ENCODE measurements around the gene UVRAG. TPM values are rescaled to one million over a fixed set of nuclear protein-coding genes. Genes with fewer than 3 reads are reported as not detected.

Gene UVRAG
- total RNA-seq, 1 experiment from 2014 or later, result 31.3 TPM

GRCh38 chr11:76069001-76069400 is 254.0 kb downstream of the UVRAG start:
- no TSS peak for BruUV-seq (replicated peaks)
- no peaks in the 10 kb centered on the region for H3K9me3 ChIP-seq
- no peaks in the 10 kb centered on the region for H3K4me1 ChIP-seq
- H3K27ac Mint-ChIP-seq (ENCODE audit: unreplicated experiment), result no peak overlapping the region
- H3K36me3 Mint-ChIP-seq (ENCODE audit: insufficient read depth, unreplicated experiment), result peaks cover 10% of the 10 kb centered on the region
- H3K27me3 ChIP-seq (replicated peaks; ENCODE audit: control insufficient read depth, insufficient read depth, low read length), result no peaks in the 10 kb centered on the region
- H3K4me3 Mint-ChIP-seq (ENCODE audit: unreplicated experiment), result no peak overlapping the region
- no peaks in the 10 kb centered on the region for H3K9me3 Mint-ChIP-seq (ENCODE audit: unreplicated experiment)
- TF ChIP-seq CTCF (IDR thresholded peaks at IDR 0.05; ENCODE audit: insufficient read depth in 1 of 2, low read depth in 1 of 2, low read length in 1 of 2, severe bottlenecking in 1 of 2, unreplicated experiment in 1 of 2), result no peak
- no peak overlapping the region for H3K4me3 ChIP-seq (ENCODE audit: low read depth, low read length)
- ChIA-PET POLR2A (no interaction called here), CTCF (no interaction called here)
- H3K4me1 Mint-ChIP-seq (ENCODE audit: low read depth, unreplicated experiment), result no peaks in the 10 kb centered on the region
- intact Hi-C loops (cut with micrococcal nuclease; ENCODE audit: unreplicated experiment), result no loop called here
- H3K36me3 ChIP-seq (ENCODE audit: control insufficient read depth, insufficient read depth, low read length), result peaks cover 1% of the 10 kb centered on the region; the same call in 1 of the 2 replicates
- no peak for DNase-seq
- H3K27me3 Mint-ChIP-seq (ENCODE audit: insufficient read depth, unreplicated experiment), result no peaks in the 10 kb centered on the region

- CTCF ChIA-PET, result no interaction called here
Measured at GRCh38 chr11:76071090-76071489, 256.1 kb downstream of the UVRAG start.

GRCh38 chr11:76073724-76074123 is 258.7 kb downstream of the UVRAG start:
- Histone ChIP-seq H3K4me1 (peaks cover 14% of the 10 kb centered on the region), H3K27me3 (replicated peaks; ENCODE audit: control insufficient read depth, insufficient read depth, low read length) (no peaks in the 10 kb centered on the region), H3K4me3 (ENCODE audit: low read depth, low read length) (no peak overlapping the region), H3K9me3 (no peaks in the 10 kb centered on the region), H3K36me3 (ENCODE audit: control insufficient read depth, insufficient read depth, low read length) (no peaks in the 10 kb centered on the region)
- intact Hi-C loops (cut with micrococcal nuclease; ENCODE audit: unreplicated experiment), result loop anchor here (5.0 kb wide), 1 partner anchor 39 kb away; no protein-coding TSS in a partner anchor
- Mint-ChIP-seq H3K36me3 (ENCODE audit: insufficient read depth, unreplicated experiment) (no peaks in the 10 kb centered on the region), H3K4me1 (ENCODE audit: low read depth, unreplicated experiment) (peaks cover 11% of the 10 kb centered on the region), H3K27ac (ENCODE audit: unreplicated experiment) (no peak overlapping the region), H3K4me3 (ENCODE audit: unreplicated experiment) (no peak overlapping the region), H3K9me3 (ENCODE audit: unreplicated experiment) (no peaks in the 10 kb centered on the region), H3K27me3 (ENCODE audit: insufficient read depth, unreplicated experiment) (no peaks in the 10 kb centered on the region)
- no peak for DNase-seq
- ChIA-PET CTCF (interaction anchor here (1.8 kb wide), 1 partner anchor 134 kb away, joined by 5 read pairs; no protein-coding TSS in a partner anchor), POLR2A (no interaction called here)
- no peak for TF ChIP-seq CTCF (IDR thresholded peaks at IDR 0.05; ENCODE audit: insufficient read depth in 1 of 2, low read depth in 1 of 2, low read length in 1 of 2, severe bottlenecking in 1 of 2, unreplicated experiment in 1 of 2)
- BruUV-seq (replicated peaks), result no TSS peak

More at GRCh38 chr11:76071090-76071489, 256.1 kb downstream of the UVRAG start:
- intact Hi-C loops (cut with micrococcal nuclease; ENCODE audit: unreplicated experiment), result loop anchor here (5.0 kb wide), 1 partner anchor 41 kb away; no protein-coding TSS in a partner anchor
- Mint-ChIP-seq H3K27ac (ENCODE audit: unreplicated experiment) (no peak overlapping the region), H3K9me3 (ENCODE audit: unreplicated experiment) (no peaks in the 10 kb centered on the region), H3K4me3 (ENCODE audit: unreplicated experiment) (no peak overlapping the region), H3K36me3 (ENCODE audit: insufficient read depth, unreplicated experiment) (peaks cover 5% of the 10 kb centered on the region), H3K4me1 (ENCODE audit: low read depth, unreplicated experiment) (peaks cover 6% of the 10 kb centered on the region), H3K27me3 (ENCODE audit: insufficient read depth, unreplicated experiment) (no peaks in the 10 kb centered on the region)
- Histone ChIP-seq H3K4me3 (ENCODE audit: low read depth, low read length) (no peak overlapping the region), H3K4me1 (peaks cover 7% of the 10 kb centered on the region), H3K36me3 (ENCODE audit: control insufficient read depth, insufficient read depth, low read length) (peaks cover 1% of the 10 kb centered on the region; the same call in 1 of the 2 replicates), H3K27me3 (replicated peaks; ENCODE audit: control insufficient read depth, insufficient read depth, low read length) (no peaks in the 10 kb centered on the region), H3K9me3 (no peaks in the 10 kb centered on the region)
- TF ChIP-seq CTCF (IDR thresholded peaks at IDR 0.05; ENCODE audit: insufficient read depth in 1 of 2, low read depth in 1 of 2, low read length in 1 of 2, severe bottlenecking in 1 of 2, unreplicated experiment in 1 of 2), result no peak
- DNase-seq, result no peak
- POLR2A ChIA-PET, result no interaction called here
- BruUV-seq (replicated peaks), result no TSS peak

Data from Caco-2 (cell line).